COLO668 (cell line): ENCODE results near the gene SETX.

Experiments
- DNase-seq: peaks from one replicate; lab custom pipeline; 2025; ENCODE audit not compliant: unreplicated experiment; lab: John Stamatoyannopoulos, UW

Gene SETX

DNA sequence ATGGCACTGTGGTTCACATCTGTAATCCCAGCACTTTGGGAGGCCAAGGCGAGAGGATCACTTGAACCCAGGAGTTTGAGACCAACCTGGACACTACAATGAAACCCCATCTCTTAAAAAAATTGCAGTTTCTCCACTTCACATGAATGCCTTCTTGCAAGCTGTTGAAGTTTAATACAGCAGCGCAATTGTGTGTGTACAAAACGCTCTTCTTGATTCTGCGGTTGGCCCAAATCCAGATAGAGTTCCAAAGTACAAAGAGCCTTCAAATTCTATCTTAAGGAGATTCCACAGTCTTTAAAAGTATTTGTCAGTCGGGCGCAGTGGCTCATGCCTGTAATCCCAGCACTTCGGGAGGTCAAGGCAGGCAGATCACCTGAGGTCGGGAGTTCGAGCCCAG lies 9.3 kb upstream of the SETX start:
- no peak for DNase-seq

DNA sequence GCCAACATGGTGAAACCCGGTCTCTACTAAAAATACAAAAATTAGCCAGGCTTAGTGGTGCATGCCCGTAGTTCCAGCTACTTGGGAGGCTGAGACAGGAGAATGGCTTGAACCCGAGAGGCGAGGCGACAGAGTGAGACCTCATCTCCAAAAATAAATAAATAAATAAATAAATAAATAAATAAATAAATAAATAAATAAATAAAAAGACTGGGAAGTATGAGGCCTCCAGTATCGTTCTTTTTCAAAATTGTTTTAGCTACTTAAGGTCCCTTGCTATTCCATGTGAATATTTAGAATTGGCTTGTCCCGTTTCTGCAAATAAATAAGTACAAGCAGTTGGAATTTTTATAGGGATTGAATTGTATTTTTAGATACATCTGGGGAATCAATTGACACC lies 3.0 kb upstream of the SETX start:
- DNase-seq, result no peak

DNA sequence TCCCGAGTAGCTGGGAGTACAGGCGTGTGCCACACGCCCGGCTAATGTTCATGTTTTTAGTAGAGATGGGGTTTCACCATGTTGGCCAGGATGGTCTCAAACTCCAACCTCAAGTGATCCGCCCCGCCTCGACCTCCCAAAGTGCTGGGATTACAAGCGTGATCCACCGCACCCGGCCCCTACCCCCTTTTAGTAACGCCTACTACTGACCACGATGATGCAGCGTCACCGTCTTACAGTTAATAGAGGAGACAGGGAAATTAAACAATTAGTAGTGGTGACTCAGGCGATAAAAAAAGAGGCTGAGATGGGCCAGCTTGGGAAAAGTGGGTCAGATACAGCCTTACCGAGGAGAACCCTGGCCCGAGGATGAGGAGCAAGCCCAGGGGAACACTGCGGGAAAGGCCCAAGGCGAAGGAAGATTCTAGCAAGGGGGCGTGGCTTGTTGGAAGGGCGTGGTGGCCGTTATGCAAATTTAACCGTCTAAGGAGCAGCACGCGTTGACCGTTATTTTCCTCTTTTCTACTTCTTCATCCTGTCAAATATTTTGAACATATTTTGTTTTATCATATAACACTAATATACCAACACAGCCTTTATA lies 1.6 kb upstream of the SETX start:
- no peak for DNase-seq

DNA sequence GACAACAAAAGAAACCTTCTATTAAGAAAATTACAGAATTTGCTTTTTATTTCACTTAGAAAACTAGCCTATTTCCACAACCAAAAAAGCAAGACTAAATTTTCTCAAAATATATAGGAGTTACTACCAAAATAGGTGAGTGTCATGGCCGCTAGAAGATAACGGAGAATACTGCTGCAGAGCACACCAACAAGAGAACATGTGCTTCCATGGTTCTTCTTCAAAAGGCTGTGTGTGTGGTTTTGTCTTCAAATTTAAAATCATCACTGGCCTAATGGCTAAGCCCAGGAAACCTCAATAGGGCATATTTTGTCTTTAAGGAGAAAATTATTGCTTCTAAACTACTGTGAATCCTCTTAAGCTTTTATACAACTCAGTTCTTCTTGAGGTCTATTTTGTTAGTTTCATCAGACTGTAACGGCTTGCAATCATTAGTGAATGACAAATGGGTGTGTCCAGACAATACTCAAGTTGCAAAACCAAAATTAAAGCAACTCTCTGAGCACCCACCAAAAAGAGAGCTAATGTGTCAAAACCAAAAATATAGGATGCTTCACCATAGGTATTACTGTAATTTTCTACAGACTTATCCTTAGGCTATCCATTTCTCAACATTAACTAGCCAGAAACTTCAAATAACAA lies 3.3 kb downstream of the SETX start:
- DNase-seq, result no peak

DNA sequence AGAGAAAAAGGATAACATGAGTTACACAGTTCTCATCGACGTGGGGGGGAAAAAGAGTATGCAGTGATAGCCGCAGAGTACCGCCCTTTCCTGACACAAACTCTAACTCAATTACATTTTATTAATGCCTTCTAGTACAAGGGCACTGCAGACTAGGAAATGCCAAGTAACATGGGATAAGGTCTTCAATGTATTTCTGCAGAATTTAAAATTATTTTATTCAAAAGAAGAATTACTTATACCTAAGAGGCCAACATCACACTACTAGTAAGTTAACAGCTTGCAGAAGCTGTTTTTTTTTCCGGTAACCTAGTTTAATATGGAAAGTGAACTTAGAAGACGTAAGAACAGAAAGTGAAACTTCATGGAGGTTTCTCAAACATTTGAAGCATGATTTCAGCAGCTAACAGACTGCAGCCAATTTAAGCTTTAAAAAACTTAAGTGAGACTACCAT lies 3.9 kb downstream of the SETX start:
- DNase-seq, result no peak

DNA sequence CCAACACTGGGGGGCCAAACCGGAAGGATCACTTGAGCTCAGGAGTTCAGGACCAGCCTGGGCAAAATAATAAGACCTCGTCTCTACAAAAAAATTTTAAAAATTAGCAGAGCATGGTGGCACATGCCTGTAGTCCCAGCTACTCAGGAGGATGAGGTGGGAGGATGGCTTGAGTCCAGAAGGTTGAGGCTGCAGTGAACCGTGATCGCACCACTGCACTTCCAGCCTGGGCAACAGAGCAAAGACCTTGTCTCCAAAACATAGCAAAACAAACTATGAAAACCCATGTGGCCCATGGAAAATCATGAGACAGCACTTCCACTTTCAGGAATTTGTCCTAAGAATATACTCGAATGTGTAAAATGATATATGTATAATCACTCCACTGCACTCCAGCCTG lies 6.1 kb downstream of the SETX start:
- DNase-seq, result no peak

DNA sequence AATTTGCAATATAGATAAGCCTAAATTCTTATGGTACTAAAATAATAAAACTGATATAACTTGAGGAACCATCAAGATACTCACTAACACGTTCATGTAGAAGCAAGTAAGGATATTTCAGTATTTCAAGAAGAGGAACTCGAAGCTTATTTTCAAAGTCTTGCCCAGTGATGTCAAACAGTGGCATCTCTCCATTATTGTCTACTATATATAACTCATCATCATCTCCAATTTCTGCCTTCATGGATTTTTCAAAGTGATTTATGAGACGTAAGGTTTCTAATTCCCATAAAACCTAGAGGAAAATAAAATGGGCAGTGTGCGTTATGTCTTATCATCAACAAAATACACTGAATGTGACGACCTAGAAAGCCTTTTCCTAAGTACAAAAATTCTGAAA lies 8.6 kb downstream of the SETX start:
- no peak for DNase-seq

DNA sequence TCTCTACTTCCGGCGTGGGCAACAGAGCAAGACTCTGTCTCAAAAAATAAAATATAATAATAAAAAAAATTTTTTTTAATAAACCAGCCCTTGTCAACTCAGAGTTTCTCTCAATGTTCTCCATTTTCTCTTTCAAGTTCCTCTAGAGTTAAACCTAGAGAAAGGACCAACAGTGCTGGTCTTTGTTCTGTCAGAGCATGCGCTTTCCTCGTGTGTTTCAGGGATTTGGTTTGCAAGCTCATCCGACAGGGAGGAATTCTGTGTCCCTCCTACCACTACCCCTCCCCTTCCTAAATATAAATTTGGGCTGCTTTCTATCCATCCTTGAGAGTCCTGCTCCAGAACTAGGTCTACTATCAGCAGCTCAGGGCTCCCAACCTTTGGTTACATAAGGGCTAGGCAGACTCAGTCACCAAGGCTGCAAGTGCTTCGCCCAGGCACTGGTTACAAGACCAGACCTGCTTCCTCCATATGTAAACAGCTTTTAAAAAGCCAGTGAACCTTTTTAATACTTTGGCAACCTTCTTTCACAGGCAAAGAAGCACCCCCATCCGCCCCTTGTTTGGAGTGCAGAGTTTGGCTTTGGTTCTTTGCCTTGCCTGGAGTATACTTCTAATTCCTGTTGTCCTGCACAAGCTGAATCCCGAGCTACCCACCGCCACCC lies 13.5 kb downstream of the SETX start:
- no peak for DNase-seq

DNA sequence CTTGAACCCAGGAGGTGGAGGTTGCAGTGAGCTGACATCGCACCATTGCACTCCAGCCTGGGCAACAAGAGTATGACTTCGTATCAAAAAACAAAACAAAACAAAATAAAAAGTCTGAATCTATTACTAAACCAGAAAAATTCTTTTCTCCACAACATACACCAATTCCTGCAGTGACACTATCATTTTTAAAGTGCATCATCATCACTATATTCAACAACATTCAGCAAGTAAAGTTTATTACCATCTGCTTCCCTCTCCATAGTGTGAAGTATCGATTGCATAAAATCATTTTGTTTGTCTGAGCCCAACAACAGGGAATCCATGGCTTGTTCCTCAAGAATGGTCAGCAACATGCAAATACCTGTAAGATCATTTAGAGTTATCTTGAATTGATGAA lies 20.4 kb downstream of the SETX start:
- no peak for DNase-seq

DNA sequence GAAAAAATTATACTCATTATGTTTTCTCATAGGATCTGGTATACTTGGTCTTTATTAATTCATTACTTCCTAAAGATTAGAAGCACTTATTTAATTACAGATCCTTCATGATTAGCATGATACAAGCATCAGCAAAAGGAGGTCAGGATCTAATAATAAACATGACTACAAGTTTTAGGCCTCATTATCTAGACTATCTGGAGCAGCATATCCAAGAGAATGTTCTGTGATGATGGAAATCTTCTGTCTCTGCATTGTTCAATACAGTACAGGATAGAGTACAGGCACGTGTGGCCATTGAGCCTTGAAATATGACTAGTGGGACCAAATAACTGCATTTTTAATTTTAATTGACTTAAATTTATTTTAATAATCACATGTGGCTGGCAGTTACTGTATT lies 21.2 kb downstream of the SETX start:
- DNase-seq, result no peak

DNA sequence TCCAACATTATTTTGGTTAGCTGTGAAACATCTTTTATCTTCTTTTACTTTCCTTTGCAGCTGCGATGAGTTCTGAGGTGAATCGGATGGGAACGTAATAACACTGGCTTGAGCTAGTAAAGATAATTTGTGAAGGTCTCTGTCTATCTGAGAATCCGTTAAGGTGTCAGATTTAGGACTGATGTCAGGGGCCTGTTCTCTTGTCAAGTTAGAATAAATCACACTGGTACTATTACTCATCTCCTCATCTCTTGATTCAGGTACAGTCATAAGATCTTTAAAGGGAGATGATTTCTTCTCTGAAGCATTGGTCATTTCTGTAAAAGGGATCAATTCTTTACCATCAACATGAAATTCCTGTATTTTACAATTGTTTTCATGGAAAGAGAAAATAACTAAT lies 26.2 kb downstream of the SETX start:
- DNase-seq, result no peak

DNA sequence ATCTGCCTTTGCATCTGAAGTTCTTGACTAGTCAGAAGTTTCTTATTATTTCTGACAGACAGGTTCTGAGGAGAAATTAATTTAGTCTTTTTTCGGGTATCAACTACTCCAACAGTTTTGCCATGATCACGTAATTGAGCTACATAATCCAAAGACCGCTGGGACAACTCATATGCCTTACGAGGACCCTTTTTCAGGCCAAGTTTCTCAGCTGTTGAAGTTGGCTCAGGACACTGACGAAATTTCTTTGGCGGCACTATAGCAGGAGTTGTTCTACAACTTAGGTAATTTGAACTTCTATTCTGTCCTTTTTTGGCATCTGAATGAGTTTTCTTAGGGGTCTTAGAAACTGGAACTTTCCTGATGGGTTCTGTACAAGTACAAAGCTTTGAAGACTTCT lies 27.2 kb downstream of the SETX start:
- DNase-seq, result no peak

DNA sequence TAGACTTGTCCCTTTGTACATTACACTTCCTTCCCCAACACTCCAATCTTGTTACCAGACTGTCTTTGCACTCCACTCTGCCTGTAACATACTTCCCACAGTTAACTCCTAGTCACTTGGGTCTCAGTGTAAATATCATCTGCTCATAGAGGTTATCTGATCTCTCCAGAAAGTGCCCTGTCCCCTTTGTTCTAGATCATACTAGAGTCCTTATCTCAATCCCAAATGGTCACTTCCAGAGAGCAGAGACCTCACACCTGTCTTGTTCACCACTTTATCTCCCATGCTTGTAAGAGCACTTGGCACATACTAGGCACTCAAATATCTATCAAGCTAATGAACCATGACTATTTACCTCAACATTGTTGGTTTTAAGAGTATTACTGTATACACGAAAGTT lies 30.4 kb downstream of the SETX start:
- no peak for DNase-seq

DNA sequence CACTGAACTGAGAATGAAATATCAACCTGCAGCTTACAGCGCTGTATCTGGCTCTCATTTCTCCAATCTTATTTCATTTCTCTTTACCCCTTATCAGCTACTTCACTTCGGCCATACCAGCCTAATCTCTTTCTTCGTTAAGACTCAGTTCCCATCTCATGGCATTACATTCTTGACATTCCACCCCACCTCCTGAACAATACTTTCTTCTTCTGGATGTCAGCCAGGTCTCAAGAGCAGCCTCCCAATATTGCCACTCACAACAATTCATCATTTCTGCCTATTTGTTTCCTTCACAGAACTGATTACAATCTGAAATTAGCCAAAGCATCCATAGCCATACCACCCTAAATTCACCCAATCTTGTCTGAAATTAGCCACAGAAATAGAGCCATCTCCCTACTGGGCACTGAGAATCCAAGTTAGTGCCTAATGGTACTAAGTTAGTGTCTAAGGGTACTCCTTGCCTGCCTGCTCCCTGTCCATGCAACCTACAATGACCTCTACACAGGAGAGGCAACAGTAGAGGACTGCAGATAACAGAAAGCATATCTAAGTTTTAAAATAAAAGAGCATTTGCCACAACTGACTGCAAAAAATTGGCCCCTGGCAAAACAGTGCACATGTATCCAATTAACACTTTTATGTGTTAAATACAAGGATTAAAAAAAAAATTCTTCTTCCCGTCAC lies 35.2 kb downstream of the SETX start:
- no peak for DNase-seq

DNA sequence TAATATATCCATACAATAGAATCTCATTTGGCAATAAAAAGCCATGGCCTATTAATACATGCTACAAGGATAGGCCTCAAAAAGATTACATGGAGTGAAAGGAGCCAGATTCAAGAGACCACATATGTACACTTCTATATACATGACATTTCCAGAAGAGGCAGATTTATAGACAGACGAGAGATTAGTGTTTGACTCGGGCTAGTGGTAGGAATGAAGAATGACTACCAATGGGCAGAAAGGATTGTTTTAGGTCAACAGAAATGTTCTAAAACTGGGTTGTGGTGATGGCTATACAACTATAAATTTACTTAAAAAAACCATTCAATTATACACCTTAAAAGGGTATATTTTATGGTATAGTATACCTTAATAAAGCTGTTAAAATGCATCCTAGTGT lies 41.9 kb downstream of the SETX start:
- no peak for DNase-seq

DNA sequence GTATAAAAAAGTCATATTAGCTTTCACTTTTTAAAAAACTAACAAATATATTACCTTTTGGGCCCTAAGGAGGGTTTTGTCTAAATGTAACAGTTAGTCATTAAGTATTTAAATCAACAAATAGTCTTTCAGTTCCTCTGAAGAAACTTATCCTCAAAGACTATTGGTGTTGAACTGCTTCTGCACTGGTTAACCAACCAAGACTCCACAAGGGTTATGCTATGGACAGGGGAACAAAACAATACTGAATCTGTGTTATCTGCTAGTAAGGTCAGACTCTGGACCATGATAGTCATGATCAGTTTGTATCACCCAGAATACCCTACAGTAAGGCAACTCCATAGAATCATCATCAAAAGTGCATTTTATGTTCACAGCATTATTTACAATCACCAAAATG lies 42.4 kb downstream of the SETX start:
- DNase-seq, result no peak

DNA sequence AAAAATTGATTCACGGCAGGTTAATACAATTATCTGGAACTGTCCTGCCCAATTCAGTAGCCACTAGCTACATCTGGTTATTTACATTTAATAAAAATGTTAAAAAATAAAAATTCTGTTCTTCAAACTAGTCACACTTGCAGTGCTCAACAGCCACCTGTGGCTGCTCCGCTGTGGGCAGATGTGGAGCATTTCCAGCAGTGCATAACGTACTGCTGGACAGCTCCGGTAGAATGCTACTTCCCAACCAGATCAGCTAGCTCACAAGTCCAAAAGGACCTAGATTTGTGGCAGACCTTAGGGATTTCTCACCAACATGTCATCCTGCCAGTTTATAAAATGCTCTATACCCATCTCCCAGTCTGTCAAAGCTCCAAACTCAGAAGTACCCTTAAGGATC lies 42.8 kb downstream of the SETX start:
- no peak for DNase-seq

DNA sequence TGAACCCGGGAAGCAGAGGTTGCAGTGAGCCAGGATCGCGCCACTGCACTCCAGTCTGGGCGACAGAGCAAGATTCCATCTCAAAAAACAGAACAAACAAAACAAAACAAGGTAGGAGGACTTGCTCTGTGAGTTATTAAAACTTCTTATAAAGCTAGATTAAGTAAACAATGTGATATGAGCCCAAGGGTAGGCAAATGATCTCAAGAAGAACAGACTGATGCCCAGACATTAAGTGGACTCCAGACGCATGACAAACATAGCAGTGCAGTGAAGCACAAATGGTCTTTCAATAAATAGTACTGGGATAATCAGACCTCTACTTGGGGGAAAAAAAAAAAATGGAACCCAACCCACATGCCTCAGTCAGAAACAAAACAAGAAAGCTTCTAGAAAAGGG lies 45.7 kb downstream of the SETX start:
- no peak for DNase-seq

DNA sequence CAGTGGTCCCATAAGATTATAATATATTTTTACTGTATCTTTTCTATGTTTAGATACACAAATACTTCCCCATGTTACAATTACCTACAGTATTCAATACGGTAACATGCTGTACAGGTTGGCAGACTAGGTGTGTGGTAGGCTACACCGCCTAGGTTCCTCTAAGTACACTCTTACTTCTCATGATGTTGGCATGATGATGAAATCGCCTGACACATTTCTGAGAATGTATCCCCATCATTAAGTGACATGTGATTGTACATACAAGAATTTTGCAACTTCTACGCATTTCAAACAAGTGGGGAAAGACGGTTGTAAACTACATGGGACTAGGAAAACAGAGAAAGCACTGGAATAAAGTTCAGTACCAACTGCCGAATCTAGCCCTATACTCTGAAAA lies 53.3 kb downstream of the SETX start:
- DNase-seq, result no peak

DNA sequence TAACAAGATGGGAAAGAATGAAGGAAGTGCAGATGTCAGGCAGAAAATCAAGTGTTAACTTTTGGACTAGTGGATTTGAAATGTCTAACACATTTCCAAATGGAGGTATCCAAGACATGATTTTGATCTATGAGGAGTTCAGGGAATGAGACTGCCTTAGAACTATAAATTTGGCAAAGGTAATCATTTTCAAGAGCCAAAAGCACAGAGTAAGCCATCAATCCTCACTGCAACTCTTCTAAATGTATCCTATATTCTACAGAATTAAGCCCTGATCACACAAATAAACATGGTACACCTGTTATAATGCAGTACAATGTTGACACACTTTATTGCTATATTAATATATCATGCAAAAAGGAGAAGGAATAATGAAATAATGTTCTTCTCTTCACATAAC lies 55.6 kb downstream of the SETX start:
- DNase-seq, result no peak

DNA sequence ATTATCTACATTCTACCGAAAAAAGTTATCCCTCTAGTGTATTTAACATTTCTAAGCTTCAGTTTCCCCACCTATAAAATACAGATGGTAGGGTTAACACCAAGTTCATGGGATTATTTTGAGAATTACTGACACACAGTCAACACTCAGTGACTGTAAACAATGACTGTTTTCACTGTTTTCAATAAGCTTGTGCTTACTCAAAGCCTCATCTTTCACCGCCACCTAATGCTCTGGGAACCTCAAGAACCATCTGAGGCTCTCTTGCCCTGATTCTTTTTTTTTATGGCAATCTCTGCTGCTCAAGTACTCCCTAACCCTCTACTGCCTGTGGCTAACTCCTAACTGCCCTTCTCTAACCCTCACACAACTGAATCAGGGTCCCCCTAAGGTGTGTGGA lies 59.6 kb downstream of the SETX start:
- no peak for DNase-seq

DNA sequence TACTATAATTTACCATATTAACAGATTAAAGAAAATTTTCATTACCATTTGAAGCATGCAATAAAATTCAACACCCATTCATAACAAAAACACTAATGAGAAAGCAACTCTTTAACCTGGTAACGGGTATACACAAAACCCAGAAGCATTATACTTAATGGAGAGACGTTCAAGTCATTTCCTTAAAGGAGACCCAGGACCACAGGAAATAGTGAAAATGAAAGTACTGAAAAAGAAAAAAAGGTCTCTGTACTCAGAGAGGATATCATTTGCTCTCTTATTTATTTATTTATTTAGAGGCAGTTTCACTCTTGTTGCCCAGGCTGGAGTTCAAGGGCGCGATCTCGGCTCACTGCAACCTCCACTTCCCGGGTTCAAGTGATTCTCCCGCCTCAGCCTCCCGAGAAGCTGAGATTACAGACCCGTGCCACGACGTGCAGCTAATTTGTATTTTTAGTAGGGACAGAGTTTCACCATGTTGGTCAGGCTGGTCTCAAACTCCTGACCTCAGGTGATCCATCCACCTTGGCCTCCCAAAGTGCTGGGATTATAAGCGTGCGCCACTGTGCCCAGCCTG lies 61.6 kb downstream of the SETX start:
- no peak for DNase-seq
